Measurements from ENCODE around the gene ZC3H8.
"Not testable (repeated sequence)": the region's sequence is repeated elsewhere in the genome, so short reads cannot be mapped to it uniquely, and the experiment has no call there.

Gene ZC3H8

DNA sequence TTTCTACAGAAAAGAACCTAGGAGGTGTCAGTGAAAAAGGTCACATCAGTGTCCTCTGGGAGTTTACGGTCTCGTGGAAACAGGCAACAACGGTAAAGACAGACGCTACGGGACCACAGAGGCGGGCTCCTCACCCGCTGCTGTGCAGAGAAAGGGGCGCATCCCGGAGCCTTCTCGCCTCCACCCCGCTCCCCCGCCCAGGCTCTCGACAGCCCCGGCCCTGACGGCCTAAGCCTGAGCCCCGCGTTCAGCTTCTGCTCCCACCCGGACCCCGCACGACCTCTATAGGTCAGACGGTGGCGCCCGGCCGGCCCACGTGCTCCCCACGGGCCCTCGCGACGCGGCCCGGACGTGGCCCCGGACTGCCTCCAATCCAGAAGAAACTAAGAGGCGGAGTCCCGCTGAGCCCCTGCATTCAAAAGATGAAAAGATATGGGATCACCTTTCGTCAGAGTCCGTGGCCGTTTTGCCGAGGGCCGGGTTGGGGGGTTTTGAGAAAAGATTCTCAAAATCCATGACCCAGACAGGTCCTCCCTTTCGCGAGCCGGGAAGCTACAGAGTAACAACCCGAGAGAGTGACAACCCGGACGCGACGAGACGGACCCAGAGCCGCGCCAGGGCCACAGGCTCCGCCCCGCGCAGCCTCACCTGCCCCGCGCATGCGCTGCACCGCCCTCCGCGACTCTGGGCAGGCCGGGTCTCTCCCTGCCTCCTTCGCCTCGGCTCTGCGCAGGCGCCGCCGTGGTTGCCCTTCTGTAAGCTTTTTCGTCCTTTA lies at the start of gene ZC3H8:
Gene ZC3H8, minus strand, starts transcription at position 577 of the 775 bp plus-strand sequence. Its CDS starts 61 bp downstream, at position 516.
- peak; percentile 72 for DNase-seq

GRCh38 chr2:112304298-112304941 lies 49.6 kb upstream of the ZC3H8 start:
- no peak for DNase-seq

GRCh38 chr2:112301973-112302372 lies 47.1 kb upstream of the ZC3H8 start:
- DNase-seq = no peak

DNA sequence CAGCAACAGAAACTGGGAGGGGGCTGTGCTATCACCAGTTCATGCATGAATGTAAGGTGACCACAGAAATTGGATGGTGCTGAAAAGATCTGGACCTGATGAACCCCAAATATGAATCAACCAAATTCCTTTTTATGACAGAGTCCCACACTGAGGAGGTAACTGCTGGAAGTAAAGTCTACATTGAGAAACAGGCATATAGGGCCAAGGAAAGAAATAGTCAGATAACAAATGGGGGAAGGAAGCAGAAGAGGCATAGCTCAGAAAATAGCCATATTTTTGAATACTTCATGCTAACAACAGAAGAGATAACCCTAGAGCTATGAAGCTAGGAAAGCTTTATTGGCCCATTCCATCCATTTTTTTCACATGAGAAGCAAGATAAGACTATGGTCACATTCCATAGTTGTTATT lies 46.3 kb upstream of the ZC3H8 start:
- DNase-seq = no peak

DNA sequence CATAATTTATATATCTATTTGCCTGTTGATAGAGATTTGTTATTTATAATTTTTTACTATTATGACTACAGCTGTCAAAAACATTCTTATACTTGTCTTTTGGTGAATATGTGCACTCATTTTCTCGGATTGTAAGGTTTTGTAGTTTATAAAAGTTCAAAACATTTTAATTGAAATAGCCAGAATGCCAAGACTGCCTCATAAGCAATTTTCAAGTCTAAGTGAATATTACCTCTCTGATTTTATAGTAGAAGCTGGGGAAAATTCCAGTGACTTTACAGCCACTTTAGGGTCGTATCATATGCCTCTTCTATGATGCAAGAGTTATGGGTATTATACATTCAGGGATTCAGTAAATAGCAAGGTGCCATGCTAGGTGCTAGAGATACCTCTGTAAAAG lies 41.6 kb upstream of the ZC3H8 start:
- no peak for DNase-seq

DNA sequence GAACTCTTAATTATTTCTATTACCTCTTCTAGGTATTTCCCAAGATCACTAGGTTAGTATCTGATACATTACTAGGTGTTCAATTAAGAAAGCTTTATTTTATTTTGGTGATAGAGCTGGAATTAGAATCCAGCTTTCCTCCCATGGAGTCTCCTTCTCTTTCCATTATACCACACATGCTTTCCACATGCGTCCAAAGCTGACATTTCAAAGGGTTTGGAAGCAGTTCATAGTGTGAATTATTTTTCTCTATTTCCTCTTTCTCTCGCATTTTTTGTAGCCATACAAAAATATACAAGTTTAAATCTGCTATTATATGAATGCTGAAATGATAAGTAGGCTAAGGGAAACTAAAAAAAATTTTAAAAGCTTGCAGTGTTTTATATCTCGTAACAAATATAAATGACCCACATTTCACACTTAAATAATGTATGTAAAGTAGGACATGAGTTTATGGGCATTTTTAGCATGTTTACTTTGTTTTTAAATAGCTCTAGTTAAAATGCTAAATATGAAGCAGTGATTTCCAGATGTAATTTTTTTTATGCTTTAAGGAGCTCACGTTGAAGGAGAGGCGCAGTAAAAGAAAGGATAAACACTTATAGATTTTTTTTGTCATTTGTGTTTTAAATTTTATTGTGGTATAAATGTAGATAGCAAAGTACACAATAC lies 40.7 kb upstream of the ZC3H8 start:
- no peak for DNase-seq

- no peak for DNase-seq
Measured at GRCh38 chr2:112293636-112294401, 39.0 kb upstream of the ZC3H8 start.

GRCh38 chr2:112290648-112291047 lies 35.8 kb upstream of the ZC3H8 start:
- DNase-seq = no peak

- DNase-seq = no peak
Measured at GRCh38 chr2:112290088-112290487, 35.2 kb upstream of the ZC3H8 start.

DNA sequence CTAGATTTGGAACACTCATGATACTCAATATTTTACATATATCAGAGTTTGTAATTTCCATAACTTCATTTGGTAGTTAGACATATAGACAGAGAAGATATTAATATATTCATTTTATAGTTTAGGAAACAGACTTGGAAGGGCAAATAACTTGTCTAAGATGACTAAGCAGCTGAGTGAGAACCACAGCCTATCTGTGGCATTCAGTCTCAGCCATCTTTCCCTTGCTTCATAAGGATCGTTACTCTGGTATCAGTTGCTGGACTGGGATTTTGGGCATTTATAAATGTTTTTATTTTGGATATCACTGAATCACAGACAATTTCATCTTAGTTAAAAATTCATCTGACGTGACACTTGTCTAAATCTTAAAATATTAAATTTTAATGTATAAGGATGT lies 28.7 kb upstream of the ZC3H8 start:
- not testable (repeated sequence) for DNase-seq

DNA sequence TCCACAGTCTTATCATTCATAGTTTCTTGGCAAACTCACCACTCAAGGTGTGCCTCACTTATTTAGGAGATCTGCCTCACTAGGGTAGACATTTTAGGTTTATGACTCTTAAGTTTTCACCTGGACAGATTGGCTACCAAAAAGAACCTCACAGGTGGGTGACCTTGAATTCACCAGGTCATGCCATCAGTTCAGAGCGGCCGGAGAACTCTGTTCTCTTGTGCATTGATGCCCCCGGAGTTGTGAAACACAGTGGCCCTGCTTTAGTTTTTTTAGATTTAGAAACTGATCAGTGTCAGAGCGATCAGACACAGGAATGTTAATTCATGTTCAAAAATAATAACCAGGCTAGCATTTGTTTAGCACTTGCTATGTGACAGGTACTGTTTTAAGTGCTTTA lies 27.2 kb upstream of the ZC3H8 start:
- DNase-seq = not testable (repeated sequence)

DNA sequence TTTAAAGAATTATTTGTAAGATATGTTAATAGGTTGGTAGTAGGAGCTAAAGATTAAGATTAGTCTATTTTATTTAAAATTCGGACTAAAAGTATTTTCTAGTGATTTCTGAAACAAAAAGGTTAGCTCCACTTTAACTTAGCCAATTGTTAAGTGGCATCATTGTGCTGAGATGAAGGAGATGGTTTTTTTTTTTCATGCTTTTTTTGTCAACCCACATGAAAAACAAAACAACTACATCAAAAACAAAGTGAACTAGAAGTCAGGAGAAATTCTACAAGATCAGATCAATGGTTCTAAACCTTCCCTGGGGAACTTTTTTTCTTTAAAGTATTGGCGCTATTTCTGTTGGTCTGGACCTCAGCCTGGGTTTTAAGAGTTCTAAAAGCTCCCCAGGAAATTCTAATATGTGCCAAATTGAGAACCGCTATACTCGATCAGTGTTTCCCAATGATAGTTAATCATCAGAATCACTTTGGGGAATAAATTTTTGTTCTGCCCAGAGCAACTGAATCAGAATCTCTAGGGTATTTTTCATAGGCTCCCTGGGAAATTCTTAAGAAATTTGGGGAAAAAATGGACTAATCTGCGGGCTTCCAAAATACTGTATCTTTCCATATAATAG lies 22.9 kb upstream of the ZC3H8 start:
- DNase-seq = no peak

DNA sequence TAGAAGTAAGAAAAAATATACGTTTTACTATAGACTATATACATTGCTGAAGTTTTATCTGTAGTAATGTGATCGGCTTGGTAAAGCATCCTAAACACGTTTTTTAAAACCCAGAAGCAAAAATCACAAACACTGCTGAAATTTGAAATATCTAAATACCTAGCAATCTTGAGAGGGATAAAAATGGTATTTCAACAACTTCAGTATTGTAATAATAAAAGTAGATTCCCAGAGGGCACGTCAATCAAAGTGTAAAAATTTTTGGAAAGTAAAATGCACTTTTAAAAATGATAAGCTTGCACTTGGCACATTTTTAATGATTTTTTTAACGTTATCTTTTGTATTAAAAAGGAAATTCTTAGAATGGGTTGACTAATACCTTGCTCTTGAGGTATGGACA lies 22.1 kb upstream of the ZC3H8 start:
- DNase-seq = no peak

DNA sequence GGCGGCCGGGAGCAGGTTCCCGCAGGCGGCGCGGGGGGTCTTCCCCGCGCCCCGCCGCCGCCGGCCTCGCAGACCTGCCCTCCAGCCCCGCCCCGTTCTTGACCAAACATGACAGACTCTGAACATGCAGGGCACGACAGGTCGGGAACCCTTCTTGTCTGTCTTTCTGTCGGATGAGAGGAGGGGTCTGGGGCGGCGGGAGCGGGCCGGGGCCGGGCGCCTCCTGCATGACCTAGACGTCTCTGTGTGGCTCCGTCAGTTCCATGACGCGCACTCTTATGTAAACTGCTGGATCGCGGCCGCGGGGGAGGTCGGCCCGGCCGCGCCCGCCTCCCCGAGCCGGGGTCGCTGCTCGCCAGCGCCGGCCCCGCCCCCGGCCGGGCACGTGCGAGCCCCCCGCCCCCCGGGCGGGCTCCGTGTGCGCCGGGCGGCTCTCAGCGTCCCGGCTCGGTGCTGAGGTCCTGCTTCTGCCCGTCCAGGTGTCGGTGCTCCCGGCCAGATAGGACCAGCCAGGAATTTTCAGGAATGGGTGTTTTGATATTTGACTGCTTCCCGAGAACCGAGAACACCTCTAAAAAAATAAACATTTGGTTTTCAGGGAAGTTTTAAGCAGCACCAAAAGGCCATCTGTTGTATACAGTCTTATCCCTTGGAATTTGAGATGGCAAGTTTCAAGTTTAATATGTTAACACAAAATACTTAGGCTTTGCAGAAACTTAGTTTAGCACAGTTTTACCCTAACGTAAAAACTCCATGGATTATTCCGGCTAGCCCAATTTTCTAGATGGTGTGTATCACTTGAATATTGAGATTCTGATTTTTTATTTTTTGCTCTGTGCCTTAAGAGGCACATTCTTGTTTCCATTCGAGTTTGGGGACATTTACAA lies 21.3 kb upstream of the ZC3H8 start:
- DNase-seq = peak; percentile 53

DNA sequence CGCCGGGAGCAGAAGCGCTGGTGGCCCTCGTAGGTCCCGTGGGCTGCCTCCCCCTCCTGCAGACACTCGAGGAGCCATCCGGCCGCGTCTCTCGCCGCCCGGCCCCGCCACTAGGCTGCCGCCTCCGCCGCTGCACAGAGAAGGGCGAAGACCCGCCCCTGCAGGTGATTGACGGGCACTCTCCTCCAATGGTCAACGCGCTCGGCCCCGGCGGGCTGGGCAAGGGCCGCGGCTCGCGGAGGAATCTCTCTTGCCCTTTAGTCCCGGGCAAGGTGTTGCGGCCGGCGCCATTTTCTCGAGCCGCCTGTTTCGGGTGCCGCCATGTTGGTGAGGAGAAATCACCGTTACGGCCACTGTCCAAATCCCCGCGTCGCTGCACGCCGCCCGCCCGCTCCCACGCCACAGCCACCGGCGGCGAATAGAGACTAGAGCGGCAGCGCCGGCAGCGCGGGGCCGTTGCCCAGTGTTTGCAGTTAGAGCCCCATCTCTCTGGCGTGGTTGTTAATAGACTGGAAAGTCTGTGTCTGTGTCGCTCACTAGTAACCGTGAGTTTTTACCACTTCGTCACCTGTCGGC lies 20.6 kb upstream of the ZC3H8 start, which contains the start of gene ZC3H6:
Gene ZC3H6, plus strand, starts transcription at position 287 of the 576 bp plus-strand sequence. CDS start 398 bp downstream, outside the sequence.
- DNase-seq = peak; percentile 86

- DNase-seq = no peak
Measured at GRCh38 chr2:112273349-112273748, 18.5 kb upstream of the ZC3H8 start.

GRCh38 chr2:112272669-112273068 lies 17.8 kb upstream of the ZC3H8 start:
- no peak for DNase-seq

DNA sequence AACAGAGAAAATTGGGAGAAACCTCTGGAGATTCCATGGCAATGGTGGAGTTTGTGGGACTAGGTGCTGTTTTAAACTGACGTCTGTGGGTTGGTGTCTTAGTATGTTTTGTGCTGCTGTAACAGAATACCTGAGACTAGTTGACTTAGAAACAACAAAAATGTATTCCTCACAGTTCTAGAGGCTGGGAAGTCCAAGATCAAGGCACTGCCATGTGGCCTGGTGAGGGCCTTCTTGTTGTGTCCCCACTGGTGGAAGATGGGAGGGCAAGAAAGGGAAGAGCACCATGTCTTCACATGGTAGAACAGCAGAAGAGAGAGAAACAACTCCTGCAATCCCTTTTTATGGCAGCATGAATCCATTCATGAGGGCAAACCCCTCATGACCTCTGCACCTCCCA lies 13.7 kb upstream of the ZC3H8 start:
- no peak for DNase-seq

- no peak for DNase-seq
Measured at GRCh38 chr2:112262876-112263275, 8.0 kb upstream of the ZC3H8 start.

GRCh38 chr2:112260295-112260625 lies 5.4 kb upstream of the ZC3H8 start:
- DNase-seq = no peak
